Activated CD8-positive, alpha-beta T cell treated with anti-CD3 and anti-CD28 coated beads for 36 hours (primary cell): ENCODE measurements around the gene GPR173. TPM values are rescaled to one million over a fixed set of nuclear protein-coding genes. Genes with fewer than 3 reads are reported as not detected.

ENCODE experiments used
- ATAC-seq: fragments of 200-7000 bp; cut with Tn5 transposase; one replicate; pipeline ENCODE4 v1.10.0; 2021; ENCODE audit warnings: mild to moderate bottlenecking, moderate library complexity
- CTCF ChIA-PET: fragments of 350-600 bp; sonication (Branson Sonifier 250); formaldehyde crosslinking; loops from one replicate; lab custom pipeline; 2021; ENCODE audit warnings: antibody characterized with exemption; lab: Charles Lee
- POLR2A ChIA-PET: fragments of 350-600 bp; sonication (Branson Sonifier 250); formaldehyde crosslinking; loops from one replicate; lab custom pipeline; 2021; ENCODE audit warnings: antibody characterized with exemption; lab: Charles Lee
- DNase-seq: peaks from one replicate; pipeline ENCODE4 v3.0.0-alpha.2; 2020
- H3K27ac Mint-ChIP-seq: one replicate; pipeline ENCODE4 v1.8.0; 2021; ENCODE audit warnings: mild to moderate bottlenecking, mixed read lengths
- H3K27me3 Mint-ChIP-seq: one replicate; pipeline ENCODE4 v1.8.0; 2021; ENCODE audit warnings: mixed read lengths
- H3K36me3 Mint-ChIP-seq: one replicate; pipeline ENCODE4 v1.8.0; 2021; ENCODE audit warnings: low read depth, mixed read lengths
- H3K4me1 Mint-ChIP-seq: one replicate; pipeline ENCODE4 v1.8.0; 2021; ENCODE audit warnings: low read depth, mixed read lengths
- H3K4me3 Mint-ChIP-seq: one replicate; pipeline ENCODE4 v1.8.0; 2021; ENCODE audit warnings: mild to moderate bottlenecking, moderate library complexity, mixed read lengths
- H3K9me3 Mint-ChIP-seq: one replicate; pipeline ENCODE4 v1.8.0; 2021; ENCODE audit warnings: mixed read lengths
- CTCF ChIP-seq: fragments of 200-600 bp; IDR thresholded peaks from one replicate; pipeline ENCODE4 v1.8.0; 2022; ENCODE audit warnings: antibody characterized with exemption, mild to moderate bottlenecking
- intact Hi-C: fragments of 100-400 bp; cut with micrococcal nuclease; formaldehyde crosslinking; loops from one replicate; pipeline ENCODE4 v1.10.0; 2022
- total RNA-seq, 2 experiments: library from RNA; stranded (reverse); gene quantifications; one replicate each; pipeline ENCODE4 v1.2.3, GENCODE V29; 2021

Gene GPR173
- under 1 TPM; 0.36 to 0.70 TPM for total RNA-seq

- ATAC-seq (peak; percentile 30), DNase-seq (no peak)
- Mint-ChIP-seq H3K36me3 (no peaks in the 10 kb centered on the region), H3K9me3 (no peaks in the 10 kb centered on the region), H3K27me3 (peaks cover 5% of the 10 kb centered on the region), H3K4me1 (peaks cover 3% of the 10 kb centered on the region), H3K27ac (no peak within 1 kb of the TSS), H3K4me3 (peak within 1 kb of the TSS; percentile 51)
- ChIA-PET CTCF (no interaction called here), POLR2A (no interaction called here)
- intact Hi-C loops = no loop called here
- TF ChIP-seq CTCF = no peak
Measured at GRCh38 chrX:53048169-53049126, at the start of gene GPR173. TSS of gene GPR173 (plus strand) at chrX:53048789. CDS start at chrX:53076622, 27,833 bp downstream.

GRCh38 chrX:53000447-53001135 is 48.0 kb upstream of the GPR173 start:
- TF ChIP-seq CTCF = no peak
- H3K27ac Mint-ChIP-seq = peak overlapping the region; percentile 49
- H3K27me3 Mint-ChIP-seq = no peaks in the 10 kb centered on the region
- ChIA-PET CTCF (interaction anchor here (2.0 kb wide), 1 partner anchor 11 kb away, joined by 7 read pairs; no protein-coding TSS in a partner anchor), POLR2A (no interaction called here)
- DNase-seq (peak; percentile 17), ATAC-seq (peak; percentile 54)
- H3K4me3 Mint-ChIP-seq = peak overlapping the region; percentile 31
- H3K36me3 Mint-ChIP-seq = no peaks in the 10 kb centered on the region
- intact Hi-C loops = no loop called here
- no peaks in the 10 kb centered on the region for H3K9me3 Mint-ChIP-seq
- H3K4me1 Mint-ChIP-seq = peaks cover 8% of the 10 kb centered on the region

- DNase-seq (no peak), ATAC-seq (no peak)
- H3K27ac Mint-ChIP-seq = no peak overlapping the region
- H3K4me3 Mint-ChIP-seq = no peak overlapping the region
- CTCF ChIA-PET = interaction anchor here (2.0 kb wide), 1 partner anchor 12 kb away, joined by 7 read pairs; no protein-coding TSS in a partner anchor
- intact Hi-C loops = no loop called here
- no peaks in the 10 kb centered on the region for H3K9me3 Mint-ChIP-seq
- peaks cover 6% of the 10 kb centered on the region for H3K4me1 Mint-ChIP-seq
- no peak for TF ChIP-seq CTCF
- no peaks in the 10 kb centered on the region for H3K36me3 Mint-ChIP-seq
- POLR2A ChIA-PET = no interaction called here
- H3K27me3 Mint-ChIP-seq = no peaks in the 10 kb centered on the region
Measured at GRCh38 chrX:53001958-53002357, 46.6 kb upstream of the GPR173 start.

DNA sequence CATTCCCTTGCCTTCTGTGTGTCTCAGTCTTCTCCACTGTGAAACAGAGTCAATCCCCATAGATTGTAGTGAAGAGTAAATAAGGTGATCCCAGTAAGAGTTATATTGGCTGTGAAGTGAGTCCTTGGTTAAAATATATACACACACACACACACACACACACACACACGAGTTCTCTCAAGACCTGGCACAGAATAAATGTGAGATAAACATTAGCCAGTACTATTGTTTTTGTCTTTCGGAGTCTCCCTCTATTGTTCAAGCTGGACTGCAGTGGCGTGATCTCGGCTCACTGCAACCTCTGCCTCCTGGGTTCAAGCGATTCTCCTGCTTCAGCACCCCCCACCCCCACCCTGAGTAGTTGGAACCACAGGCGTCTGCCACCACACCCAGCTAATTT is 45.5 kb upstream of the GPR173 start:
- ATAC-seq (no peak), DNase-seq (no peak)
- CTCF ChIA-PET = interaction anchor here (1.1 kb wide), 1 partner anchor 15 kb away, joined by 3 read pairs; no protein-coding TSS in a partner anchor
- no peaks in the 10 kb centered on the region for H3K9me3 Mint-ChIP-seq
- no peaks in the 10 kb centered on the region for H3K36me3 Mint-ChIP-seq
- H3K4me3 Mint-ChIP-seq = no peak overlapping the region
- TF ChIP-seq CTCF = no peak
- intact Hi-C loops = no loop called here
- POLR2A ChIA-PET = no interaction called here
- no peaks in the 10 kb centered on the region for H3K27me3 Mint-ChIP-seq
- no peak overlapping the region for H3K27ac Mint-ChIP-seq
- H3K4me1 Mint-ChIP-seq = peaks cover 6% of the 10 kb centered on the region
